HPDE6-E6E7 (cell line): ENCODE data around the gene HIP1.
"Not testable (repeated sequence)": the region's sequence is repeated elsewhere in the genome, so short reads cannot be mapped to it uniquely, and the experiment has no call there.

Experiments
- DNase-seq: peaks from one replicate; pipeline ENCODE4 v3.0.0; 2011; ENCODE audit warnings: missing footprints; ENCODE audit errors: extremely low spot score

HIP1 gene

GRCh38 chr7:75686551-75686950 is 52.2 kb downstream of the HIP1 start:
- DNase-seq = no peak

- DNase-seq = not testable (repeated sequence)
Observed at GRCh38 chr7:75682052-75682451, 56.7 kb downstream of the HIP1 start.

DNA sequence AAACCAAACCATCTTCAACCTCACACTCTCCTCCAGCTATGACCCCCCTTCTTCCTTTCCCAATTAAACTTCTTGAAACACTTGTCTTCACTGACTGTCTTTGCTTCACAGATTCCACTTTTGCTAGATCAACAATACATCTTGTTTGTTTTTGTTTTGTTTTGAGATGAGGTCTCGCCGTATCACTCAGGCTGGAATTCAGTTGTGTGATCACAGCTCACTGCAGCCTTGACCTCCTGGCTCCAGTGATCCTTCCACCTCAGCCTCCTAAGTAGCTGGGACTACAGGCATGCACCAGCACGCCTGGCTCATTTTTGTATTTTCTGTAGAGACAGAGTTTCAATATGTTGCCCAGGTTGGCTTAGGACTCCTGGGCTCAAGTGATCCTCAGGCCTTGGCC is 59.7 kb downstream of the HIP1 start:
- no peak for DNase-seq

- no peak for DNase-seq
Observed at GRCh38 chr7:75669579-75669978, 69.2 kb downstream of the HIP1 start.

GRCh38 chr7:75667938-75668337 is 70.8 kb downstream of the HIP1 start:
- no peak for DNase-seq

DNA sequence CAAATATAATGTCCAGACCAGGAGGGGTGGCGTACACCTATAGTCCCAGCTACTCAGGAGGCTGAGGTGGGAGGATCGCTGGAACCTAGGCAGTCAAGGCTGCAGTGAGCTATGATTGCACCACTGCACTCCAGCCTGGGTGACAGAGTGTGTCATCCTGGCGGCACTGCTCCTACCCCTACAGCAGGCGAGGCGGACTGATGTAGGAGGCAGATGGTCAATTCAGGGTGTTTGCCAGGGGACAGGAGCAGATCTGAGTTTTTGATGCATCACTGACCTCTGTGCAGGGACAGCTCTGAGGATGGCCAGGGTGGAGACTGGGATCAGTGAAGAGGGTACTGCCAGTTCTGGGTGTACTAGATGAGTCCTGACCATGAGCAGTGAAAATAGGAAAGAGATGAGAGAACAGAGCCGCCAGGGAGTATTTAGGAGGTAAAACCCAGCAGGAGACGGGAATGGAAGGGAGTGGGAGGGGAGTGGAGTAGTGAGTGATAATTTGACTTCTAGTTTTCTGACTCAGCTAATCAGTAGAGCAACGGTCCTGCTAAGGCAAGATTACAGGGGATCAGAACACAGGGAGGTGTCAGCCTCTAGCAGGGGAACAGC is 75.3 kb downstream of the HIP1 start:
- no peak for DNase-seq

DNA sequence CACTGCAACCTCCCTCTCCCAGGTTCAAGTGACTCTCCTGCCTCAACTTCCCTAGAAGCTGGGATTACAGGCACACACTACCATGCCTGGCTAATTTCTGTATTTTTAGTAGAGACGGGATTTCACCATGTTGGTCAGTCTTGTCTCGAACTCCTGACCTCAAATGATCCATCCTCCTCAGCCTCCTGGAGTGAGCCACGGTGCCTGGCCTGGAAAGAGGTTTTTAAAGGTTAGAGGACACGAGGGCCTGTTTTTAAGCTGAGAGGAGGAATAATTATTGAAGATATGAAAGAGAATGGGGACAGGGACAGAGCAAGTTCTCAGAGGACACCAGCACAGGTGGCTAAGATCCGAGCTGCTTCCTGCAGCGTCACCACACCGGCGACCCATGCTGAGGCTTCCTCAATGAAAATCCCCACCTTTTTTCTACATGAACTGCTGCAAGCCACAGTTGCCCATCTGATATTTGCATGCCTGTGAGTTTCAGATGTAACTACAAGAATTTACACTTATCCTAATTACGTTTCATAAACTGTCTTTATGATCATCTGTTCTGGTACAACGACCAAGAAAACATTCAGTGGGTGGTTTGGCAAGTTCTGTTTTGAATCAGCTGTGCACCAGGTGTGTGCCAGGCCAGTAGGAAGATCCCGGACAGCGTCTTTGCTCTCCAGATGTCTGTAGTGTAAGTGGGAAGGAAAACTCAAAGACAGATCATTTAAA is 76.0 kb downstream of the HIP1 start:
- no peak for DNase-seq

- DNase-seq = no peak
Observed at GRCh38 chr7:75660566-75661215, 78.0 kb downstream of the HIP1 start.

GRCh38 chr7:75658802-75659201 is 79.9 kb downstream of the HIP1 start:
- no peak for DNase-seq

- DNase-seq = no peak
Observed at GRCh38 chr7:75658369-75658768, 80.4 kb downstream of the HIP1 start.

DNA sequence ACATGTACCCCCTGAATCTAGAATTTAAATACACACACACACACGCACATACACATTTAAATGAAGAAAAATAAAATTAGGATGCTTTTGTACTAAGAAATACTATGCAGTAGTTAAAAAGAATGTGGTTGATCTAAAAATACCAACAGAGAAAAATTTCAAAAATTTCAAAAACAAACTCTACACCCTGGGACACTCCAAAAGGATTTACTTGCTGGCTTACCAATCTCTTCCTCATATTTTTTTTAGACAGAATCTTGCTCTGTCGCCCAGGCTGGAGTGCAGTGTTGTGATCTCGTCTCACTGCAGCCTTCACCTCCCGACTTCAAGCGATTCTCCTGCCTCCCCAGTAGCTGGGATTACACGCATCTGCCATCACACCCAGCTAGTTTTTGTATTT is 80.9 kb downstream of the HIP1 start:
- no peak for DNase-seq

DNA sequence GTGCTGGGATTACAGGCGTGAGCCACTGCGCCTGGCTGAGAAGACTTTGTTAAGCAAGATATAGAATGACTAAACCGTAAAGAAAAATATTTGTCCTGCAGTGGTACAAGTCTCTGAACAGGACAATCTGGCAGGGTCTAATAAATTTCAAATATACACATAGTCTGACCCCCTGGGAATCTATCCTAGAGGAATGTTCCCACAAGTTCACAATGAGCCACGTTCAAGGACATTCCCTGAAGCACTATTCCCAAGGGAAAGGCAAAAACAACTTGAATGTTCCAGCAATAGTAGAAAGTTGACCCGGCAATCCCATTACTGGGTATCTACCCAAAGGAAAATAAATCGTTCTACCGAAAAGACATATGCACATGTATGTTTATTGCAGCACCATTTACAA is 82.0 kb downstream of the HIP1 start:
- DNase-seq = no peak

DNA sequence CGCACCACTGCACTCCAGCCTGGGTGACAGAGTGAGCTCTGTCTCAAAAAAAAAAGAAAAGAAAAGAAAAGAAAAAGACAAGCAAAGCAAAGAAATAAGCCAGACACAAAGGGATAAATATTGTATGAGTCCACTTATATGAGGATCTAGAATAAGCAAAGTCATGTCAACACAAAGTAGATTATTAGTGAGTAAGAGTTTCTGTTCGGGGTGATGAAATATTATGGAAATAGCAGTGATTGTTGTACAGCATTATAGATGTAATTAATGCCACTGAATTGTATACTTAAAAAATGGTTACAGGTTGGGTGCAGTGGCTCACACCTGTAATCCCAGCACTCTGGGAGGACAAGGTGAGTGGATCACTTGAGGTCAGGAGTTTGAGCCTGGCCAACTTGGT is 83.2 kb downstream of the HIP1 start:
- no peak for DNase-seq

- DNase-seq = no peak
Observed at GRCh38 chr7:75654855-75655254, 83.9 kb downstream of the HIP1 start.

DNA sequence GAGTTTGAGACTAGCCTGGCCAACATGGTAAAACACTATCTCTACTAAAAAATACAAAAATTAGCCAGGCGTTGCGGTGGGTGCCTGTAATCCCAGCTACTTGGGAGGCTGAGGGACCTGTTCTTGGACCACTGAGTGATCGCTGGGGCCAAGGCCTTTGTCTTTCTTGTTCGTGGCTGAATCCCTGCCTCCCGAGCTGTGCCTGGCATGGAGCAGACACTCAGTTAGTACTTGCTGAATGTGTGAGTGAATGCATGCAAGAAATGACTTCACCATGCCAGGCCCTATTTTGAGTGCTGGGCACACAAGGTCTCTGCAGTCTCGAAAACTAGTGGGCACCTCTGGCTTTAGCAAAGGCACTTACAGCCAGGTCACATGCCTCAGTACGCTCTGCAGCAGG is 85.1 kb downstream of the HIP1 start:
- no peak for DNase-seq

- no peak for DNase-seq
Observed at GRCh38 chr7:75652788-75653187, 86.0 kb downstream of the HIP1 start.

DNA sequence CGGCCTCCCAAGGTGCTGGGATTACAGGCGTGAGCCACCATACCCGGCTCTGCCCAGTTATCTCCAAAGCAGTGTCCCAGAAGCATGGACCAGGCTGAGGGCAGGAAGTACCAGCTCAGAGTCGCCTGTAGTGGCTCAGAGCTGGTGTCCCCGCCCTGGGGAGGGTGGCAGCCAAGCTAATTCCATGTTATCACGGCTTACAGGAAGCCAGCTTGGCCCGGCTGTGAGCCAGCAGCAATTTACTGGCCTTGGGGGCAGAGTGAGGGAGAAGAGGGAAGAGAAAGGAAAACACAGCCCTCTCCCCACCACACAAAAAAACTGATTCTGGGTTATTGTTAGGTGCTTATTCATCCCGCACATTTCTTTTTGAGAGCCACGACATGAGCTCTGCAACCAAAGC is 88.1 kb downstream of the HIP1 start:
- no peak for DNase-seq

- no peak for DNase-seq
Observed at GRCh38 chr7:75650062-75650461, 88.7 kb downstream of the HIP1 start.

- DNase-seq = no peak
Observed at GRCh38 chr7:75649462-75649861, 89.3 kb downstream of the HIP1 start.

- no peak for DNase-seq
Observed at GRCh38 chr7:75647709-75648438, 90.9 kb downstream of the HIP1 start.

GRCh38 chr7:75646571-75647102 is 92.1 kb downstream of the HIP1 start:
- no peak for DNase-seq

GRCh38 chr7:75645570-75645969 is 93.2 kb downstream of the HIP1 start:
- DNase-seq = no peak
